ENCODE data around the gene NPR3. TPM values are rescaled to one million over a fixed set of nuclear protein-coding genes. Genes with fewer than 3 reads are reported as not detected.
A peak's percentile ranks its signal among the peaks of the same experiment; 100 is the strongest.

The NPR3 gene
- total RNA-seq, 1 donor from 2014 or later = 1.1 TPM

DNA sequence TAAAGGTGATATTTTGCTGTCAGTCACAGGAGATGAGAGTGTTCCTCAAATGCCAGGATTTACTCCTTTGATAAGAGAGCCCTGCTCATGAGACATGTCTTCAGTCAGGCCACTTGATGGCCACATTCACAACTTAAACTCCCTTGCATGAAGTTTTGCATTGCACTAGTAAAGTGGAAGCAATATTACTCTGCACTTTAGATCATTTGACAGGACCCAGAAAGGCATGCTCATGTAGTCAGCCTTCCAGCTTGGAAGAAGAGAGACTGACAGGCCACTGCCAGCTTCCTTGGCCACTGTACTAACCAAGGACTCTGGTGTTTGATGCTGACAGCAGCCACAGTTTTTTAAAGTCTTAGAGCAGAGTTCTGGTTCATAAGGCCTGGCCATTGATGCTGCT, 42.6 kb downstream of the NPR3 start:
- Histone ChIP-seq H3K36me3 (ENCODE audit: insufficient read depth, low read length) (no peaks in the 10 kb centered on the region), H3K4me2 (ENCODE audit: low read length) (no peak overlapping the region), H3K4me1 (ENCODE audit: insufficient read depth, low read length) (peaks cover 5% of the 10 kb centered on the region), H3K4me3 (ENCODE audit: insufficient read depth, low read depth, low read length) (no peak overlapping the region), H3K9me3 (ENCODE audit: insufficient read depth, low read depth, low read length) (no peaks in the 10 kb centered on the region), H2AFZ (ENCODE audit: low read depth, low read length) (no peak overlapping the region), H4K20me1 (ENCODE audit: insufficient read depth, low read length) (no peaks in the 10 kb centered on the region), H3K9ac (ENCODE audit: low read length) (no peak overlapping the region), H3K27me3 (ENCODE audit: insufficient read depth, low read length) (no peaks in the 10 kb centered on the region), H3K79me2 (ENCODE audit: insufficient read depth, low read length) (no peaks in the 10 kb centered on the region), H3K27ac (ENCODE audit: low read depth, low read length) (no peak overlapping the region)
- TF ChIP-seq, protein P1, sequence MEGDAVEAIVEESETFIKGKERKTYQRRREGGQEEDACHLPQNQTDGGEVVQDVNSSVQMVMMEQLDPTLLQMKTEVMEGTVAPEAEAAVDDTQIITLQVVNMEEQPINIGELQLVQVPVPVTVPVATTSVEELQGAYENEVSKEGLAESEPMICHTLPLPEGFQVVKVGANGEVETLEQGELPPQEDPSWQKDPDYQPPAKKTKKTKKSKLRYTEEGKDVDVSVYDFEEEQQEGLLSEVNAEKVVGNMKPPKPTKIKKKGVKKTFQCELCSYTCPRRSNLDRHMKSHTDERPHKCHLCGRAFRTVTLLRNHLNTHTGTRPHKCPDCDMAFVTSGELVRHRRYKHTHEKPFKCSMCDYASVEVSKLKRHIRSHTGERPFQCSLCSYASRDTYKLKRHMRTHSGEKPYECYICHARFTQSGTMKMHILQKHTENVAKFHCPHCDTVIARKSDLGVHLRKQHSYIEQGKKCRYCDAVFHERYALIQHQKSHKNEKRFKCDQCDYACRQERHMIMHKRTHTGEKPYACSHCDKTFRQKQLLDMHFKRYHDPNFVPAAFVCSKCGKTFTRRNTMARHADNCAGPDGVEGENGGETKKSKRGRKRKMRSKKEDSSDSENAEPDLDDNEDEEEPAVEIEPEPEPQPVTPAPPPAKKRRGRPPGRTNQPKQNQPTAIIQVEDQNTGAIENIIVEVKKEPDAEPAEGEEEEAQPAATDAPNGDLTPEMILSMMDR (IDR thresholded peaks at IDR 0.05; ENCODE audit: insufficient read depth, low read depth, low read length) = no peak
- no peak for TF ChIP-seq EZH2 (IDR thresholded peaks at IDR 0.05; ENCODE audit: insufficient read depth, low read length)
- H3K27me3 Mint-ChIP-seq (ENCODE audit: low read depth, unreplicated experiment) = no peaks in the 10 kb centered on the region
- no peaks in the 10 kb centered on the region for H3K4me1 Mint-ChIP-seq (ENCODE audit: low read depth, unreplicated experiment)
- H3K36me3 Mint-ChIP-seq (ENCODE audit: low read depth, unreplicated experiment) = no peaks in the 10 kb centered on the region
- H3K27ac Mint-ChIP-seq (ENCODE audit: unreplicated experiment) = no peak overlapping the region
- H3K4me3 Mint-ChIP-seq (ENCODE audit: unreplicated experiment) = no peak overlapping the region
- no peak for FAIRE-seq
- DNase-seq (ENCODE audit: low read depth) = no peak
- peaks cover 5% of the 10 kb centered on the region for H3K9me3 Mint-ChIP-seq (ENCODE audit: unreplicated experiment)

DNA sequence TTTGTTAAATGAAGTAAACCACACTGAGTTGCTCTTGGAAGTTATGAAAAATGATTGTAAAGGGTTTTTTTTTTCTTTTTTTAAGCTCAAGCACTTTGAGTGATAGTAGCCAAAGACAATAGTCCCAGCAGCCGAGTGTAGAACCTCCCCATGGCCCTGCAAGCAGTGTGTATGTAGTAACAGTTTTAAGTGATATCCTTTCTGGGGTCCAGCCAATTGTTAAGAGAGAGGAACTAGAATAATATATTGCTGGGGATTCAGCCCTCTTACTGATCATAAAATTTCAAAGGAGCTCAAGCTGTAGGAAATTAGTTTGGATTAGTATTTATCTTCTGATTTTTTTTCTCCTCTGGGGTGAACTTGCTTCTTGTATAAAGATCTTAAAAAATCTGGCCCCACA, 43.2 kb downstream of the NPR3 start:
- H3K9me3 Mint-ChIP-seq (ENCODE audit: unreplicated experiment) = peaks cover 5% of the 10 kb centered on the region
- Histone ChIP-seq H3K4me3 (ENCODE audit: insufficient read depth, low read depth, low read length) (no peak overlapping the region), H3K9me3 (ENCODE audit: insufficient read depth, low read depth, low read length) (no peaks in the 10 kb centered on the region), H2AFZ (ENCODE audit: low read depth, low read length) (no peak overlapping the region), H4K20me1 (ENCODE audit: insufficient read depth, low read length) (no peaks in the 10 kb centered on the region), H3K27me3 (ENCODE audit: insufficient read depth, low read length) (no peaks in the 10 kb centered on the region), H3K79me2 (ENCODE audit: insufficient read depth, low read length) (no peaks in the 10 kb centered on the region), H3K4me1 (ENCODE audit: insufficient read depth, low read length) (peaks cover 5% of the 10 kb centered on the region), H3K9ac (ENCODE audit: low read length) (no peak overlapping the region), H3K27ac (ENCODE audit: low read depth, low read length) (no peak overlapping the region), H3K36me3 (ENCODE audit: insufficient read depth, low read length) (no peaks in the 10 kb centered on the region), H3K4me2 (ENCODE audit: low read length) (no peak overlapping the region)
- H3K4me3 Mint-ChIP-seq (ENCODE audit: unreplicated experiment) = no peak overlapping the region
- H3K27ac Mint-ChIP-seq (ENCODE audit: unreplicated experiment) = no peak overlapping the region
- H3K36me3 Mint-ChIP-seq (ENCODE audit: low read depth, unreplicated experiment) = no peaks in the 10 kb centered on the region
- no peaks in the 10 kb centered on the region for H3K4me1 Mint-ChIP-seq (ENCODE audit: low read depth, unreplicated experiment)
- no peaks in the 10 kb centered on the region for H3K27me3 Mint-ChIP-seq (ENCODE audit: low read depth, unreplicated experiment)
- DNase-seq (ENCODE audit: low read depth) = no peak
- no peak for FAIRE-seq
- TF ChIP-seq EZH2 (IDR thresholded peaks at IDR 0.05; ENCODE audit: insufficient read depth, low read length) = no peak
- TF ChIP-seq, protein P1 (IDR thresholded peaks at IDR 0.05; ENCODE audit: insufficient read depth, low read depth, low read length) = no peak

DNA sequence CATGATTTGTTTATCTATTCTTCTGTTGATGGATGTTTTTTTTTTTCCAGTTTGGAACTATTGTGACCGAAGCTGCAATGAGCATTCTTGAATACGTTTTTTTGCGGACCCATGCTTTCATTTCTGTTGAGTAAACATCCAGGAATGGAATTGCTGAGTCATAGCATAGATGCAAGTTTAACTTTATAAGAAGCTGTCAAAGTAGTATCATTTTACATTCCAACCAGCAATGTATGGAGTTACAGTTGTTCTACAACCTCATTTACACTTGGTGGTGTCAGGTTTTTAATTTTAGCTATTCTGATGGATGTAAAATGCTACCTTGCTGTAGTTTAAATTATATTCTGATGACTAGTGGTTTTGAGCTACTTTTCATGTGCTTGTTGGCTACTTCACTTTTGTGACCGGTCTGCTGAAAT, 49.0 kb downstream of the NPR3 start:
- FAIRE-seq = peak; percentile 41
- Mint-ChIP-seq H3K9me3 (ENCODE audit: unreplicated experiment) (peaks cover 10% of the 10 kb centered on the region), H3K4me3 (ENCODE audit: unreplicated experiment) (no peak overlapping the region), H3K4me1 (ENCODE audit: low read depth, unreplicated experiment) (peaks cover 7% of the 10 kb centered on the region), H3K27me3 (ENCODE audit: low read depth, unreplicated experiment) (no peaks in the 10 kb centered on the region), H3K27ac (ENCODE audit: unreplicated experiment) (peak overlapping the region; percentile 41), H3K36me3 (ENCODE audit: low read depth, unreplicated experiment) (no peaks in the 10 kb centered on the region)
- DNase-seq (ENCODE audit: low read depth) = peak; percentile 89
- Histone ChIP-seq H4K20me1 (ENCODE audit: insufficient read depth, low read length) (no peaks in the 10 kb centered on the region), H3K4me1 (ENCODE audit: insufficient read depth, low read length) (no peaks in the 10 kb centered on the region), H3K9me3 (ENCODE audit: insufficient read depth, low read depth, low read length) (no peaks in the 10 kb centered on the region), H3K4me3 (ENCODE audit: insufficient read depth, low read depth, low read length) (peak overlapping the region; percentile 30), H3K36me3 (ENCODE audit: insufficient read depth, low read length) (no peaks in the 10 kb centered on the region), H2AFZ (ENCODE audit: low read depth, low read length) (no peak overlapping the region), H3K4me2 (ENCODE audit: low read length) (peak overlapping the region; percentile 73), H3K27me3 (ENCODE audit: insufficient read depth, low read length) (no peaks in the 10 kb centered on the region), H3K27ac (ENCODE audit: low read depth, low read length) (peak overlapping the region; percentile 47), H3K9ac (ENCODE audit: low read length) (peak overlapping the region; percentile 38), H3K79me2 (ENCODE audit: insufficient read depth, low read length) (no peaks in the 10 kb centered on the region)
- TF ChIP-seq, protein P1 (IDR thresholded peaks at IDR 0.05; ENCODE audit: insufficient read depth, low read depth, low read length) = no peak
- no peak for TF ChIP-seq EZH2 (IDR thresholded peaks at IDR 0.05; ENCODE audit: insufficient read depth, low read length)

Measured in astrocyte (in vitro differentiated cells and primary cell).